ENCODE measurements around the gene CAMTA2. TPM values are rescaled to one million over a fixed set of nuclear protein-coding genes. Genes with fewer than 3 reads are reported as not detected.

The CAMTA2 gene
- total and polyA plus RNA-seq, 9 of the 15 experiments (the other 6 are each of a cell fraction or from before 2014, with no cell fraction given): 0.24 to 25.1 (median 6.3) TPM

- intact Hi-C loops (cut with micrococcal nuclease) (no loop called here), in situ Hi-C loops (cut with MboI) (no loop called here)
- no peak for DNase-seq (ENCODE audit: extremely low read depth in 1 of 4, low spot score in 3 of 4)
- Histone ChIP-seq H2AFZ (ENCODE audit: low read depth, low read length) (no peak overlapping the region), H3K36me3 (ENCODE audit: control insufficient read depth, insufficient read depth, low read length) (peaks cover 26% of the 10 kb centered on the region), H3K4me1 (replicated peaks in 1 of 2; ENCODE audit: control insufficient read depth in 2 of 2, insufficient read depth in 2 of 2, low read length in 2 of 2) (peaks cover 10 to 32% of the 10 kb centered on the region in 2 experiments; a peak in 4 of 5 replicates), H3K4me3 (no peak overlapping the region), H3K9ac (ENCODE audit: insufficient read depth in 1 of 2, low read depth in 2 of 2, low read length in 2 of 2) (no peak overlapping the region), H3K27ac (ENCODE audit: extremely low read depth, low read depth, low read length) (no peak overlapping the region), H3K27me3 (ENCODE audit: control insufficient read depth in 2 of 2, insufficient read depth in 2 of 2, low read length in 2 of 2) (no peaks in the 10 kb centered on the region), H3K9me1 (ENCODE audit: control insufficient read depth, insufficient read depth, low read length) (no peaks in the 10 kb centered on the region), H3K9me3 (replicated peaks; ENCODE audit: control insufficient read depth, insufficient read depth, low read depth, low read length) (no peaks in the 10 kb centered on the region), H3K79me2 (ENCODE audit: control insufficient read depth, insufficient read depth, low read length) (peaks cover 22% of the 10 kb centered on the region), H3K4me2 (ENCODE audit: insufficient read depth, low read length) (no peak overlapping the region), H4K20me1 (replicated peaks; ENCODE audit: control insufficient read depth, insufficient read depth, low read length) (no peaks in the 10 kb centered on the region)
- POLR2A ChIA-PET: interaction anchor here (0.6 to 2.1 kb wide), 3 partner anchors 10 to 52 kb away, joined by 3 to 7 read pairs (median 5); partner anchors contain the start of gene CAMTA2
- no peak for ATAC-seq
- no TSS peak for BruUV-seq (replicated peaks)
- no peak for TF ChIP-seq XRCC4 (IDR thresholded peaks at IDR 0.05; ENCODE audit: extremely low read depth, insufficient read depth, insufficient read length)
- TF ChIP-seq BCOR (IDR thresholded peaks at IDR 0.05): no peak
- no peak for TF ChIP-seq ZNF124 (CRISPR knock-in tag; IDR thresholded peaks at IDR 0.05)
- no peak for TF ChIP-seq MEF2D (tag; conservative IDR thresholded peaks at IDR 0.05; ENCODE audit: low read depth)
- TF ChIP-seq SMC3 (conservative IDR thresholded peaks at IDR 0.05; ENCODE audit: insufficient read depth, low read depth, low read length): no peak
- no peak for TF ChIP-seq MEIS2 (IDR thresholded peaks at IDR 0.05; ENCODE audit: partially characterized antibody)
- TF ChIP-seq NCOR1 (IDR thresholded peaks at IDR 0.05): no peak
- no peak for TF ChIP-seq PHF21A (IDR thresholded peaks at IDR 0.05; ENCODE audit: borderline replicate concordance, low read depth)
- no peak for TF ChIP-seq EWSR1 (IDR thresholded peaks at IDR 0.05; ENCODE audit: borderline replicate concordance, low read depth, partially characterized antibody)
- no peak for TF ChIP-seq NR2F6 (CRISPR knock-in tag; IDR thresholded peaks at IDR 0.05)
- TF ChIP-seq KDM4B (IDR thresholded peaks at IDR 0.05; ENCODE audit: borderline replicate concordance in 2 of 2, low read depth in 1 of 2): no peak
- TF ChIP-seq ETV5 (CRISPR knock-in tag; IDR thresholded peaks at IDR 0.05; ENCODE audit: low read depth): no peak
- TF ChIP-seq, protein P1, sequence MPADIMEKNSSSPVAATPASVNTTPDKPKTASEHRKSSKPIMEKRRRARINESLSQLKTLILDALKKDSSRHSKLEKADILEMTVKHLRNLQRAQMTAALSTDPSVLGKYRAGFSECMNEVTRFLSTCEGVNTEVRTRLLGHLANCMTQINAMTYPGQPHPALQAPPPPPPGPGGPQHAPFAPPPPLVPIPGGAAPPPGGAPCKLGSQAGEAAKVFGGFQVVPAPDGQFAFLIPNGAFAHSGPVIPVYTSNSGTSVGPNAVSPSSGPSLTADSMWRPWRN (IDR thresholded peaks at IDR 0.05; ENCODE audit: low read depth): no peak
- TF ChIP-seq HINFP (tag; conservative IDR thresholded peaks at IDR 0.05; ENCODE audit: low read depth): no peak
- no peak for TF ChIP-seq ZNF436 (CRISPR knock-in tag; IDR thresholded peaks at IDR 0.05)
- no peak for TF ChIP-seq RCOR1 (IDR thresholded peaks at IDR 0.05; ENCODE audit: borderline replicate concordance in 1 of 2, low read depth in 2 of 2, low read length in 2 of 2)
- no peak for TF ChIP-seq CEBPB (tag; IDR thresholded peaks at IDR 0.05)
- CTCF ChIA-PET (ENCODE audit: low intra/inter-chr PET ratio): no interaction called here
- no peak for FAIRE-seq
These were observed 51.8 kb downstream of the CAMTA2 start for GRCh38 chr17:4935650-4936049.
